Superior temporal gyrus (tissue), 1 donor: Measurements from ENCODE around the gene CCHCR1.
"Not testable (repeated sequence)": the region's sequence is repeated elsewhere in the genome, so short reads cannot be mapped to it uniquely, and the experiment has no call there.

Source experiments
- DNase-seq: peaks from one replicate; pipeline ENCODE4 v3.0.0-alpha.2; 2016; ENCODE audit errors: extremely low spot score

CCHCR1 gene, protein sequence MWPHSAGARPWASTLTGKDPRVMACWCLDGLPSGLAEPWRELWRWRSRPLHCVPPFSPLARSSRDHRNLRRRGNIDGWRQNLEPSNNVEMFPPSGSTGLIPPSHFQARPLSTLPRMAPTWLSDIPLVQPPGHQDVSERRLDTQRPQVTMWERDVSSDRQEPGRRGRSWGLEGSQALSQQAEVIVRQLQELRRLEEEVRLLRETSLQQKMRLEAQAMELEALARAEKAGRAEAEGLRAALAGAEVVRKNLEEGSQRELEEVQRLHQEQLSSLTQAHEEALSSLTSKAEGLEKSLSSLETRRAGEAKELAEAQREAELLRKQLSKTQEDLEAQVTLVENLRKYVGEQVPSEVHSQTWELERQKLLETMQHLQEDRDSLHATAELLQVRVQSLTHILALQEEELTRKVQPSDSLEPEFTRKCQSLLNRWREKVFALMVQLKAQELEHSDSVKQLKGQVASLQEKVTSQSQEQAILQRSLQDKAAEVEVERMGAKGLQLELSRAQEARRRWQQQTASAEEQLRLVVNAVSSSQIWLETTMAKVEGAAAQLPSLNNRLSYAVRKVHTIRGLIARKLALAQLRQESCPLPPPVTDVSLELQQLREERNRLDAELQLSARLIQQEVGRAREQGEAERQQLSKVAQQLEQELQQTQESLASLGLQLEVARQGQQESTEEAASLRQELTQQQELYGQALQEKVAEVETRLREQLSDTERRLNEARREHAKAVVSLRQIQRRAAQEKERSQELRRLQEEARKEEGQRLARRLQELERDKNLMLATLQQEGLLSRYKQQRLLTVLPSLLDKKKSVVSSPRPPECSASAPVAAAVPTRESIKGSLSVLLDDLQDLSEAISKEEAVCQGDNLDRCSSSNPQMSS

DNA sequence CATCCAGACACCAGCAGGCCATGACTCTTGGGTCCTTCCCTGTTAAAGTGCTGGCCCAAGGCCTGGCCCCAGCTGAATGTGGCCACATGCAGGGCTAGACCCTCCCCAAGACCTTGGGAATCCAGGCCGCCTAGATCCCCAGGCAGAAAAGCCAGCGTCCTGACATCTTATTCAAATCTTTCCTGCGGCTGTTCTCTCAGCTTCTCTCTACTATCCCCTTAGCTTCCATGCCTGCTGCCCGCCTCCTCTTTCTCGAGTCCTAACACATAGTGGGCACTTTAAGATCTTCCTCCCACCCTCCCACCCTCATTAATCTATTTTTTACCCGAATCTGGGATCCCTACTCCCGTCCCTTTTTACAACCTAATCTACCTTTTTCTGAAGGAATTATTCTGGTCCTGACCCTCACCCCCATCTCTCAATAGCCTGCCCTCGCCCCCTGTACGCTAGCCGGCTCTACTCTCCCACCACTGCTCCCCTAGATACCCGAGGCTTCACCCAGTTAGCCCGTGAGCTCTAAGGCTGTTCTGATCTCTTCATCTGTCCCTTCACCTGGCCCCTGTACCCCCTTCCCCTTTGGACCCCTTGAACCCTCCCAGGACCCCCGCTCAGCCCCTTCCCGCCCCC lies at the start of gene CCHCR1:
Gene CCHCR1, minus strand, starts transcription at position 290 of the 627 bp plus-strand sequence. Its CDS starts 202 bp downstream, at position 88.
- DNase-seq, result no peak

DNA sequence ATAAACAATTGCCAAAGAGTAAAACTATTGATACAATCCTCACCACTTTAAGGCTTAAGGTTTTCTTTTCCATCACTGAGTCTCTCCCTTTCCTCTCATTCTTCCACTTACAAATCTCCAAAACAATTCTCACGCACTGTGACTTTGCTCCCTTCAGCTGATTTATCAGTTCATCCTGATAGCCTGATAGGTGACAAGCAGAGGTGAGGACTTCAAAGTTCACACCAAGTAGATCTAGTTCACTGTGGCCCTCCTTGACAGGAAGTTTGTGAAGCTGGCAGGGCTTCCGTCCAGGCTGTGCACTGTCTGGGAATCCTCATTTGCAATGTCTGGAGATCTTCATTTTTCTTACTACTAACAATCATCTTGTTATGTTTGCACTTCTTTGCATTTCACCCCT lies 48.0 kb upstream of the CCHCR1 start:
- no peak for DNase-seq

DNA sequence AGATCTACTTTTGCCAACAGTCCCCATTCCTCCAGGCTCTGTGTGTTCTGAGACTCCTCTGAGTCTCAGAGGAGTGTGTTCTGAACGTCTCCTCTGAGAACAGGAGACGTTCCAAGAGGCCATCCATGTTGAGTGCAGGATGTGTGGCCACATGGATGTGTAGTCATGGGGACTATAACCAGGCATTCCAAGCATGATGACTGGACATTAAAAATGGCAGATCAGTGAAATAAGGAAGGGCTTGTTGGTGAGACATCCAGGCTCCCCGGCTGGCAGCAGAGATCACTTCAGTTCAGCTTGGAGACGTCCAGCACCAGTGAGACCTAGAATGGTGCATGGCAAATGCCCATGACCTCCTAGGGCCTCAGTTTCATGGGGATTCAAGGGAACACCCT lies 47.1 kb upstream of the CCHCR1 start:
- DNase-seq, result no peak

DNA sequence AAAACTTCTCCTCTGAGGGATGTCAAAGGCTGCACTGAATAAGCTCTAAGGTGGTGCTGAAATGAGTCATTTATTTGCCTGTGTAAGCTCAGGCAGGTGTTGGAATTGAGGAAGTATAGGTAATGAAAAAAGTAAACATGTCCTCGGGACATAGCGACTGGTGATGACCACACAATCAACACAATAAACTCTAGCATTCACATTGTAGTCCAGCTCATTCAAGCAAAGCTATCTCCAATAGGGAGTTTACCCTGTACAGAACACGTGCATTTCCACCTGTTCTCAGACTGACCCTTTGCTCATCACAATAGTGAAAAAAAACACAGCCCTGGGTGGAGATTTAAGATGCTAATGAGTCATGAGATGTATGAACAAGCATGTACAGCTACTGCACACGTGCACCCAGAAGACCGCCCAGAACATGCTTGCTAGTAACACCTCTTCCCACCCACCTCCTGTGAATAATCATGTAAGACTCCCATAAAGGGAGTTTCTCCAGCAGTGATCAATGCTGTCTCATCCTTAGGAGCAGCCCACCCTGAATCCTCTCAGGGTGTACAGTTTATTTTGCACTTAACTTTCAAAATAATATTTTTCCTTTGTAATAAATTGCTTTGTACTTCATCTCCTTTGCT lies 45.9 kb upstream of the CCHCR1 start:
- DNase-seq, result peak; percentile 14

DNA sequence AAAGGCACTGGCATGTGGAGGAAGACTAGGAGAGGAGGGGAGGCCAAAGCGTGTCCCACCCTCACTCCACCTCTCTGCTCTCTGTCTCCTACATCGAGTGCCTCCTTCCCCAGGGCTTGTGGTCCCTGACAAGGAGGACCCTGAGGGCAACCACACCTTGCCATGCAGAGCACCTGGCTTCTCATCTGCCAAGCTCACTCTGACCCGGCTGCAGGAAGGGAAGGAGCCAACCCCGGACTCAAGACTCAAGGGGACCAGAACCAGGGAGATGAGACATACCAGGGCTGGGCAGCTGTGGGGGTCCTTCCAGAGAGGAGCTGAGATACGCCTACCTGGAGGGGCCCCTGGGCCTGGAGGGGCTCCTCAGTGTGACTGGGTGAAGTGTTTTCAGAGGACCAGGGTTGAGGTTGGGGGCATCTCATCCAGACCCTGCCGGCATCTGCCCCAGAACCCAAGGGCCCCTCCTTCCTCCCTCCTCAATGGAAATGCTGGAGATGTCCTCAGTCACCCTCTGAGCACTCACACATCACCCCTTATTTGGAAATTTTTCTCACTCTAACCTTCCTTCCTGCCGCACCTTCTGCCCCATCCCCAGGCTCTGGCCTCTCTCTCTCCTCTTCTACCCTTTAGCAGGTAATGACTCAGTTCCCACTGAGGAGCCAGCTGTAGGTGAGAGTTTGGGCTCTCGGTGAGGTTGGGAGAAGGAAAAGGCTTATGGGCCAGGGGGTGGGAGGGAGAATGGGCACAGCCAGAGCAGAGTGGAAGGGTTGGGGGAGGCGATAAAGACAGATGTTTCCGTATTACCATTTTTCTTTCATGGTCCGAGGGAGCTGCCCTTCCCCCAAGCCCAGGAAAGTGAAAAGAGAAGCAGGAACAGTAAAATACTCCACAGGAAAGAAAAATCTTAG lies 44.9 kb upstream of the CCHCR1 start:
- no peak for DNase-seq

DNA sequence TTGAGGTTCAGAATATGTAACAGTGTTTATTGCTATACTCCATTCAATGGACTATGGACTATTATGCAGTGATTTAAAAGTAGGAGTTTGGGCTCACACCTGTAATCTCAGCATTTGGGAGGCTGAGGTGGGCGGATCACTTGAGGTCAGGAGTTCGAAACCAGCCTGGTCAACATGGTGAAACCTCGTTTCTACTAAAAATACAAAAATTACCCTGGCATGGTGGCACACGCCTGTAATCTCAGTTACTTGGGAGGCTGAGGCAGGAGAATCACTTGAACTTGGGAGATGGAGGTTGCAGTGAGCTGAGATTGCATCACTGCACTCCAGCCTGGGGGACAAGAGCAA lies 41.5 kb upstream of the CCHCR1 start:
- DNase-seq, result not testable (repeated sequence)

DNA sequence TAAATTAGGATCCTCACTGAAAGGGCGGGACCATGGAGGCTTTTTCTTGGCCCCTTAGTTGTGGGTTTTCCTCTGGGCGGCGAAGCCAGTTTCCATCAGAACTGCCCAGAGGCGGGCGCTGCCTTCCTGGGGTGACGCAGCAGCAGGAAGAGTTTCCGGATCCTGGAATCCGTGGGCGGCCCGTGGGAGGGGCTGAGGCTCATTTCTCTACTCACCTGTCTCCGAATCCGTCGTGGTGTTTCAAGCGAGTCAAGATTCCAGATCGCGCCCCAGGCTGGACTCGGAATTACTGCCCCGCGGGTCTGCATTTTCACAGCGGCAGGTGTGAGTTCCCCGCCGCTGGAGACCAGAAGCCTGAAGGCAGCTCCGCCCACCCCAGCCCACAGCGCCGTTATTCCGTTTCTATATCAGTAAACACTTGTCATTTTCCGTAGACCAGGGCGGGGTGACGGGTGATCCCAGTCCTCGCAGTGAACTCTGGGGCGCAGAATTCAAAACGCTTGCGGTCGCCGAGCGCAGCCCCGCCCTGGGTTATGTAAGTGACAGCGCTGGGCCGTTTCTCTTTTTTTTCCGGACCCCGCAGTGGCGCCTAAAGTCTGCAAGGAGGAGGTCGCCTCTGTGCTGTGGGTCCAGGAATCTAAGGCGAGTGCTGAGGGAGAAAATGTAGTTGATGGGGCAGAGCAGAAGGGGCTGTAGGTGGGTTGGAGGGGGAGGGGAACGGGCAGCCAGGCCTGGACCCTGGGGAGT lies 40.1 kb upstream of the CCHCR1 start:
- peak; percentile 85 for DNase-seq

DNA sequence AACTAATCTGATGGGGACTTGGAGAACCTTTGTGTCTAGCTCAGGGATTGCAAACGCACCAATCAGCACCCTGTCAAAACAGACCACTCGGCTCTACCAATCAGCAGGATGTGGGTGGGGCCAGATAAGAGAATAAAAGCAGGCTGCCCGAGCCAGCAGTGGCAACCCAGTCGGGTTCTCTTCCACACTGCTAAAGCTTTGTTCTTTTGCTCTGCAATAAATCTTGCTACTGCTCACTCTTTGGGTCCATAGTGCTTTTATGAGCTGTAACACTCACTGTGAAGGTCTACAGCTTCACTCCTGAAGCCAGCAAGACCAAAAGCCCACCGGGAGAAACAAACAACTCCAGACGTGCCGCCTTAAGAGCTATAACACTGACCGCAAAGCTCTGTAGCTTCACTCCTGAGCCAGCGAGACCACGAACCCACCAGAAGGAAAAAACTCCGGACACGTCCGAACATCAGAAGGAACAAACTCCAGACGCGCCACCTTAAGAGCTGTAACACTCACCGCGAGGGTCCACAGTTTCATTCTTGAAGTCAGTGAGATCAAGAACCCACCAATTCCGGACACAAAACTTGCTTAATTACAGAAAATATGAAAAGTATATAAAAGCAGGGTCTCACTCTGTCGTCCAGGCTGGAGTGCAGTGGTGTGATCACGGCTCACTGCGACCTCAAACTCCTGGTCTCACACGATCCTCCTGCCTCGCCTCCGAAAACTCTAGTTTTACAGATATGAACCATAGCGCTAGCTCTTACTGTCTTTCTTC lies 38.8 kb upstream of the CCHCR1 start:
- DNase-seq, result not testable (repeated sequence)

DNA sequence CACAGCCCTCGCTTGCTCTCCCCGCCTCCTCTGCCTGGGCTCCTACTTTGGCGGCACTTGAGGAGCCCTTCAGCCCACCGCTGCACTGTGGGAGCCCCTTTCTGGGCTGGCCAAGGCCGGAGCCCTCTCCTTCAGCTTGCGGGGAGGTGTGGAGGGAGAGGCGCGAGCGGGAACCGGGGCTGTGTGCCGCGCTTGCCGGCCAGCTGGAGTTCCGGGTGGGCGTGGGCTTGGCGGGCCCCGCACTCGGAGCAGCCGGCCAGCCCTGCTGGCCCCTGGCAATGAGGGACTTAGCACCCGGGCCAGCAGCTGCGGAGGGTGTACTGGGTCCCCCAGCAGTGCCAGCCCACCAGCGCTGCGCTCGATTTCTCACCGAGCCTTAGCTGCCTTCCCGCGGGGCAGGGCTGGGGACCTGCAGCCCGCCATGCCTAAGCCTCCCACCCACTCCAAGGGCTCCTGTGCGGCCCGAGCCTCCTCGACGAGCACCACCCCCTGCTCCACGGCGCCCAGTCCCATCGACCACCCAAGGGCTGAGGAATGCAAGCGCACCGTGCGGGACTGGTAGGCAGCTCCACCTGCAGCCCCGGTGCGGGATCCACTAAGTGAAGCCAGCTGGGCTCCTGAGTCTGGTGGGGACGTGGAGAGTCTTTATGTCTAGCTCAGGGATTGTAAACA lies 37.8 kb upstream of the CCHCR1 start:
- not testable (repeated sequence) for DNase-seq

DNA sequence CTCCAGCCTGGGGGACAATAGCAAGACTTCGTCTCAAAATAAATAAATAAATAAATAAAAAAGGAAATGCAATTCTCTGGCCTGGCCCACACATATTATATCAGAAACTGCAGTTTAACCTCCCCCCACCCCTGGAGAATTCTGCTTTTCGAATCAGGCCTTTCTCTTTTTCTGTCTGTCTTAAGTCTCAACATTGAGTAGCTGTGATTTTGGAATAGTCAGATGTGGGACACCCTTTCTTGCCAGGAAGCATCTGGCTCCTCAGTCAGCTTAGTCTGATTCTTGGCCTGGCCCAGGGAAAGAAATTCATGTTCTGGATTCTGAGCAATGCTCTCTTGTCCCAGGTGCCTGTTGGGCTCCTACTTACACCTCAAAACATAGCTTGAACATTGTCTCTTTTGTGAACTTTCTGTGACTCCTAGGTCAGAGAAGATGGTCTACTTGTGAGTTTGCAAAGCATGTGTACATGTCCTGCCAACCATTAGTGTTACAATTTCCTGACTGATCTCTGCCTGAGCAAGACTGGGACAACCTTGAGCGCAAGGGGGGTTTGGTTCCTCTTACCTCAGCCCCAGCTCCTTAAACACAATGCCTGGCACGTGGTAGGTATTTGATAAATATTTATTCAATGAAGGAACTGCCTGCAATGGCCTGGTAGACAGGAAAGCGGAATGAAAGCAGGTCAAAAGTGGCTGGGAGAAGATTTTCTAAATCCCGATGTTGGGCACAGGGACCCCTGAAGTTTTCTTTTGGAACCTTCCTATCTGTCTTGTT lies 36.6 kb upstream of the CCHCR1 start:
- DNase-seq, result no peak

DNA sequence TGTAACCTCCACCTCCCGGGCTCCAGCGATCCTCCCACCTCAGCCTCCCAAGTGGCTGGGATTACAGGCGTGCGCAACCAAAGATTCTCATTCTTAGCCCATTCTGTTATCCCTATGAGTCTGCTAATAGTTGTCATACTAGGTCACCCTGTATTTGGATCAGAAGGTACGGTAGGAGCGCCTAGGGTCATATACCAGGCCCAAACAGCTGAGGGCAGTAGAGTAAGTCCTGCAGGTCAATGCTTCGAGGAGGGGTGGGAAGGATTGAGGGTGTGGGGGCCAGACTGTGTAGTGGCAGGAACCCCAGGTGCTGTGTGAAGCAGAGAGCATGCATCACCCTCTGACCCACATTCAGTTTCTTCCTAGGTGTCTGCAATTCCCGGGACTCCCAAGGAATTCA lies 35.6 kb upstream of the CCHCR1 start:
- no peak for DNase-seq

DNA sequence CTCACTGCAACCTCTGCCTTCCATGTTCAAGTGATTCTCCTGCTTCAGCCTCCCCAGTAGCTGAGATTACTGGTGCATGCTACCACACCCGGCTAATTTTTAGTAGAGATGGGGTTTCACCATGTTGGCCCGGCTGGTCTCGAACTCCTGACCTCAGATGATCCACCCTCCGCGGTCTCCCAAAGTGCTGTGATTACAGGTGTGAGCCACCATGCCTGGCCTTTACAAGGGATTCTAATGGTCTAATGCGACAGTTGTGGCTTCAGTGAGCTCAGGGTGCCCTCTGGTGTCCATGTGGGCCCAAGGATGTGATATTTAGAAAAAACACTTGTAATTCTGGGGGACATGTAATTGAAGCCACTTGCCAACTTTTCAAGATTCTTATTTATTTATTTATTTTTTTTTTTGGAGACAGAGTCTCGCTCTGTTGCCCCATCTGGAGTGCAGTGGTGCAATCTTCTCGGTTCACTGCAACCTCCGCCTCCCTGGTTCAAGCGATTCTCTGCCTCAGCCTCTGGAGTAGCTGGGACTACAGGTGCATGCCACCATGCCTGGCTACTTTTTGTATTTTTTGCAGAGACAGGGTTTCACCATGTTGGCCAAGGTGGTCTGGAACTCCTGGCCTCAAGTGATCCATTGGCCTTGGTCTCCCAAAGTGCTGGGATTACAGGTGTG lies 35.0 kb upstream of the CCHCR1 start:
- DNase-seq, result peak; percentile 81

DNA sequence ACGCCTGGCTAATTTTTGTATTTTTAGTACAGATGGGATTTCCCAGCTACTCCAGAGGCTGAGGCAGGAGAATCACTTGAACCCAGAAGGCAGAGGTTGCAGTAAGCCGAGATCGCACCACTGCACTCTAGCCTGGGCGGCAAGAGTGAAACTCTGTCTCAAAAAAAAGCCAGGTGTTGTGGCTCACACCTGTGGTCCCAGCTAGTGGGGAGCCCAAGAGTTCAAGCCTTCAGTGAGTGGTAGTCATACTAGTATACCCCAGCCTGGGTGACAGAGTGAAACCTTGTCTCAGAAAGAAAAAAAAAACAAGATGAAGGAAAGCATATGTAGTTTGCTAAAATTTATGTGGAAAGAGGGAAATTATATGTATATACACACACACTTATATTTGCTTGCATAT lies 32.9 kb upstream of the CCHCR1 start:
- DNase-seq, result no peak

DNA sequence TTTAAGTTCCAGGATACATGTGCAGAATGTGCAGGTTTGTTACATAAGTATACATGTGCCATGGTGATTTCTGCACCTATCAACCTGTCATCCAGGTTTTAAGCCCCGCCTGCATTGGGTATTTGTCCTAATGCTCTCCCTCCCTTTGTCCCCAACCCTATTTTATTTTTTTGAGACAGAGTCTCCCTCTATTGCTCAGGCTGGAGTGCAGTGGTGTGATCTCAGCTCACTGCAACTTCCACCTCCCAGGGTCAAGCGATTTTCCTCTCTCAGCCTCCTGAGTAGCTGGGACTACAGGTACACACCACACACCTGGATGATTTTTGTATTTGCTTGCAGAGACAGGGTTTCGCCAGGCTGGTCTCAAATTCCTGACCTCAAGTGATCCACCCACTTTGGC lies 31.6 kb upstream of the CCHCR1 start:
- DNase-seq, result not testable (repeated sequence)

DNA sequence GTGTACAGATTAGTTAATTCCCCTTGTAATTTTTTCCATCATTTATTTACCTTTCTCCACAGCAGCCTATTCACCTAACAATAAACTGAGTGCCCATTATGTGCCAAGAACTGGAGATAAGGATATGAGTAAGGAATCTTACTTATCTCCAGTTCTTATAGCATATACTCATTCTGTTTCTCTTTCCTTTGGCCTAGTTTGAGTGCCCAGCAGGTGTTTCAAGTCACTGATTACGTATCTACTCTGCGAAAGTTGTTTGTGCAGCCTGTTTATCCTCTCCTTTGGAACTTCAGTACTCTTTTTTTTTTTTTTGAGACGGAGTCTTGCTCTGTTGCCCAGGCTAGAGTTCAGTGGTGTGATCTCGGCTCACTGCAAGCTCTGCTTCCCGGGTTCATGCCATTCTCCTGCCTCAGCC lies 30.2 kb upstream of the CCHCR1 start:
- DNase-seq, result no peak

DNA sequence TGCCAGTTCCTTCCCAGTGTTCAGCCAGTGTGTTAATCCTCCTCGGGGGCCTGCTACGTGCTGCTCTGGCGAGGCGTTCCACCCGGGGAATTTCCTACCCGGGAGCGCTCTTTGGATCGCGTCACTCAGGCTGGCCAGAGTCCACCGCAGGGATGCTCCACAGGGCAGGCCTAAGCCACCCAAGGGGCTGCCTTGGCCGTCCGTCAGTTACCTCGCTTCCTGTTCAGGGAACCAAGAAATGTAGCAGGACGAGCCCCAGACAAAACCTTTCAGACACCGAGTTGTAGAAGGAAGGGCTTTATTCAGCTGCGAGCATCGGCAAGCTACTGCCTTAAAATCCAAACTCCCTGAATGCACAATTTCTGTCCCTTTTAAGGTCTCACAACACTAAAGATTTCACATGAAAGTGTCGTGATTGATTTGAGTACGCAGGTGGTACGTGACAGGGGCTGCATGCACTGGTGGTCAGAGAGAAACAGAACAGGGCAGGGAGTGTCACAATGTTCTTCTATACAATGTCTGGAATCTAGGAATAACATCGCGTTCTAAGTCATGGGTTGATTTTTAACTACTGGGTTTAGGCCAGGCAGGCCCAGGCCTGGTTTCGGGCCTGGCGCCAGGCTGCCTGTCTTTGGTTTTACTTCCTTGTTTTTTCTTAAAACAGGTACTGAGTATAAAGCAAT lies 28.6 kb upstream of the CCHCR1 start:
- DNase-seq, result no peak

DNA sequence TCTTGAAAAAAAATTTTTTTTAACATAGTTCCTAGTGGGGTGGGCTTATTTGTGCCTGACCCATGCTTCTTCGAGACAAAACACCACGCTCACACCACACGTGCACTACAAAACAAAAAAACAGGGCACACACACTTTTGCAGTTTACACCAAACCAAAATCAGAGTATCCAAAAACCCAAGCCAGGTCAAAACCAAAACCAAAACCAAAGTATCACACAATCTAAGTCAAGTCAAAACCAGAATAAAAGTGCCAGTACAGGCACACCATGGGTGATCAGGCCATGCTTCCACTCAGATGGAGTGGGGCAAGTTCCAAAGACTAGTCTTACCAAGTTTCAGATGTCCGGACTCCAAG lies 28.1 kb upstream of the CCHCR1 start:
- not testable (repeated sequence) for DNase-seq
